NCI-H2081 (cell line): ENCODE results near the gene ALG14.
"Not testable (repeated sequence)": the region's sequence is repeated elsewhere in the genome, so short reads cannot be mapped to it uniquely, and the experiment has no call there.

Source experiments
- DNase-seq, 2 experiments: peaks; one replicate each; lab custom pipeline; 2025; lab: John Stamatoyannopoulos, UW

Gene ALG14

GRCh38 chr1:95072532-95073419 lies at the start of gene ALG14:
ALG14 (minus strand) TSS chr1:95072951; CDS start chr1:95072898, 53 bp downstream.
- DNase-seq: peak; percentile 85 to 92

GRCh38 chr1:95122151-95122697 lies 49.5 kb upstream of the ALG14 start:
- no peak for DNase-seq

DNA sequence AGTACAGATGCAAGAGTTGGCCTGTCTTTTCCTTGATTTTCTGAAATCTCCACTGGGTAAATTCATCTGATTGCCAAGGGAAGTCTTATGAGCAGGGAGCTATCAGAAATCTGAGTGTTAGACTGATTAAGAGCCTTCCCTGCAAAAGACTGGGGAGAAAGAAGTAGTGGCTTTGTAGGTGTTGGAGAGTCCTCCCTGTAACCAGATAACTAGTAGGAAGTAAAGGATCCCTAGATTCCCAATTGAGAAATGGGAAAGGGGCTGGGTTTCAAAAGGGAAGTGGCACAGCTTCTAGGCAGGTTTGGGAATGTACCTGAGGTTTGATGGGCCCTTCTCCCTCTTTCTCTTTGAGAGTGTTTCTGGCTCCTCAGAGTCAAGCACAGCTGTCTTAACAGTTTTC lies 46.5 kb upstream of the ALG14 start:
- no peak for DNase-seq

DNA sequence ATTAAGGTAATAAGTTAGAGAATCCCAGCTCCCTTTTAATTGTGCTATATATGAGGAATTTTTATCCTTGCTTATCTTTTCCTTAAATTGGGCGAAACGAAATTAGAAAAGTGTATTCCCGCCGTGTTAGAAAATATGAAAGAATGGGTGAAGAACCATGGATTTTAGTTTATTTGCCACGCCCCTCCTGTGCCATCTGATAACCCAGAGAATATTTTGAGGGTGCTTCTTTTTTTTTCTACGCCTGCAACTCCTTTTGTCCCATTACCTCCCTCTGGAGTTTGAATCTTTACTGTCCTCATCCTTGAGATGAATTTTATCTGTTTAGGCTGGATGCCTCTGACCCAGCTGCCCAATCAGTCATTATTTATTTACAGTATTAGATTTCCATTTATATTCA lies 46.0 kb upstream of the ALG14 start:
- no peak for DNase-seq

GRCh38 chr1:95118067-95118499 lies 45.3 kb upstream of the ALG14 start:
- no peak for DNase-seq

DNA sequence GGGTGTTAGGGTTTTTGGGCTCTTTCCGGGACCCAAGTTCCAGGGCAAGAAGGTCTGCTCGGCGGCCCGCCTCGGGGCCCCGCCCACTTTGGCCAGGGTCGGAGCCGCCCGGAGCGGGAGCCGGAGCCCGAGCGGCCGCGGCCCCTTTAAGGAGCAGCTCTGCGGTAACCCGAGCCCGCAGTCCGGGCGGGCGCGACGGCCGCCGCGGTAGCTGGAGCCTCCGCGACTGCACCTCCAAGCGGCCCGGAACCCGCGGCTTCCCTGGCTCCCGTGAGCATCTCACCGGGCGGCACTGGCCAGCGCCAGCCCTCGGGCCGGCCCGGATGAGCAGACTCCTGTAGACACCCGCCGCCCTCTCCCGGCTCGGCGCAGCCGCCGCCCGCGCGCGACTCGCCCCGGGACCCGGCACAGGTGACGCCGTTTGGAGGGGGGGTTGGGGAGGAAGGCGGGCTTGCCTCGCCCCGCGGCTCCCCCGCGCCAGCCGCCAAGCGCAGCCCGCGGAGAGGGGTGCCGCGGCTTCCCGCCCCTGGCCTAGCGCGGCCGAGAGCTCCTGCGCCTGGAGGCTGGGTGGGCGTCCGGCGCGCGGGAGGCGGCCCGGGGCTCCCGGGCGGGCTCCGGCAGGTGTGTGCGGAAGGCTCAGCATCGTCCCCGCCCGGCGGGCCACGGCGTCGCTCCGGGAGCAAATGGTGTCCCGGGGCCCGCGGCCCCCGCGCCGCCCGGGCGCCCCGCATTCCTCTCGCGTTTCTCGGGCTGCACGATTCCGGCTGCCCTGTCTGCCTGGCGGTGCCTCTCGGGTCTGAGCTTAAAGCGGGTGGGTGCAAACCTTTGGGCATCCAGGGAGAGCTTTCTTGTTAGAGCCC lies 44.7 kb upstream of the ALG14 start, which contains the start of gene TLCD4:
TSS of gene TLCD4 (plus strand) at position 149 of the 860 bp plus-strand sequence. CDS start 26,547 bp downstream, outside the sequence.
- peak; percentile 32 to 44 for DNase-seq

DNA sequence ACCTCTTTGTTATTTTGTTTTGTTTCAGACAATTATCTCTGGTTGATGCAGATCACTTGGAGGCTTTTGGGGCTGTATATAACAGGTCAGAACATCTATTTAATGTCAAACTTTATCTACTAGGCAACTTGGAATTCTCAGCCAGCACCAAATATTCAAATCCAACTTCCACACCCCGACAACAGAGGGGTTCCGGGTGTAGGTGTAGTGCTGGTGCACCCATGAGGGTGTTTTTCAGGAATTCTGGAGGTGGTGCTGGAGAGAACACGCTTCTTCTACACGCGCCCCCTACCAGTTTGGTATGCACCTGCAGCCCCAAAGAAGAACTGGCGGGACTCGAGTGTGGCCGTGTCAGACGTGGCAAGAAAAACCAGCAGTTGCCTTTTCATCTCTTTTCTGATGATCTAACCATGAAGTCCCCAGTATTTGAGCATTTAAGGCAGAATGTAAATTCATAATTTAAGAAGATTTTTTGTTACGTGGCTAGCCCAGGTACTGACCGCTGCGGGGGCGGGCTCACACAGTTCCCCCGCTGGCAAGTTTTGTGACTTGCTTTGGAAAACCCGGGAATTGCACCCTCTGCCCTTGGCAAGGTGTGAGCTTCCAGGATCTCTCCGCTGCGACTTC lies 43.9 kb upstream of the ALG14 start:
- peak; percentile 66 for DNase-seq

DNA sequence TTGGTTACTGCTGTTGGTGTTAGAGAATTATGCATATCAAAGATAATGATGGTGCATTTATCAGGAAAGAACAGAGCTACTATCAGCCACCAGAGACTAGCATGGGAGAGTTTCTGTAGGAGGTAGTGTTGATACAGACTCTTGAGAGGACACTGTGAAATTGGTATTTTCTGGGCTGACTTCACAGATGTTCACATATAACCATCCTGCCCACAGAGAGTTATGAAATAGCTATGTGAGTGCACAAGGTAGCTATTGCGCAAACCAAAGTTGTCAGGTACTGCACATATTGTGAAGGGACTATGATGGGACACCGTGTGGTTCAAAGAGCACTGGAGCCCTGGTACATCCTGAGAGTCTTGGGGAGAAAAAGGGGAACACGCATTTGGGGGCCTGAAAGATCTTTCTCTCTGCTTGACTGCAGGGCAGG lies 43.0 kb upstream of the ALG14 start:
- DNase-seq: no peak

DNA sequence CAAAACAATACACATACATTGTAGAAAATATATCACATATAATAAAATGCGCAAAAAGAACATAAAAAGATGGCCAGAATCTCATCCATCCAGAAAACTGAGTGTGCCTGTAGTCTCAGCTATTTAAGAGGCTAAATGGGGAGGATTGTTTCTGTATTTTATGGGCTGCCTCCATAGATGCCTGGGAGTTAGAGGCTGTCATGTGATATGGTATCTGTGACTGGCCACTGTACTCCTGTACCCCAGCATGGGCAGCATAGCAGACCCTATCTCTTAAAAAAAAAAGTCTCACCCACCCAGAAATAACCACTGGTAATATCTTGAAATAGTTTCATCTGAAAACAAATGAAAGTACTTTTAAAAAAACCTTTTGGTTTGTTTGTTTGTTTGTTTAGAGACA lies 40.9 kb upstream of the ALG14 start:
- DNase-seq: no peak

DNA sequence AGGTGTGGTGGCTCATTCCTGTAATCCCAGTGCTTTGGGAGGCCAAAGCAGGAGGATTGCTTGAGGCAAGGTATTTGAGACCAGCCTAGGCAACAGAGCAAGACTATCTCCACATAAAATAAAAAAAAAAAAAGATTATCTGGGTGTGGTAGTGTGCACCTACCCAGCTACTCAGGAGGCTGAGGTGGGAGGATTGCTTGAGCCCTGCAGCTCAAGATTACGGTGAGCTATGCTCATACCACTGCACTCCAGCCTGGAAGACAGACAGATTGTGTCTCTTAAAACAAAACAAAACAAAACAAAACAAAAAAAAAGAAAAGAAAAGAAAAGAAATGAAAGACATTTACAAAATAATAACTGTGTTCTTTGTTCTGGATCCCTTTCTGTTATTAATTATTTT lies 38.3 kb upstream of the ALG14 start:
- DNase-seq: no peak

DNA sequence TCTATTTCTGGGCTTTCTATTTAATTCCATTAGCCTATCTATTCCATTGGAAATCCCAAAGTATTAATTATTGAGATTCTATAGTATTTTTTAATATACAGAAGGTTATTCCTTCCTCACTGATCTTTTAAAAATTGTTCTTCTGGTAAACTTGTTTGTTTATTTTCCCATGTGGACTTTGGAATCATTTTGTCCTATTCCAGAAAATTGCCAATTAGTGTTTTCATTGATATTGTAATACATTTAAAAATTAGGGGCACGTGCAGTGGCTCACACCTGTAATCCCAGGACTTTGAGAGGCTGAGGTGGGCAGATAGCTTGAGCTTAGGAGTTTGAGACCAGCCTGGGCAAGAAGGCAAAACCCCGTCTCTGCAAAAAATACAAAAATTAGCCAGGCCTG lies 36.0 kb upstream of the ALG14 start:
- DNase-seq: no peak

GRCh38 chr1:95098196-95098595 lies 25.4 kb upstream of the ALG14 start:
- DNase-seq: no peak

DNA sequence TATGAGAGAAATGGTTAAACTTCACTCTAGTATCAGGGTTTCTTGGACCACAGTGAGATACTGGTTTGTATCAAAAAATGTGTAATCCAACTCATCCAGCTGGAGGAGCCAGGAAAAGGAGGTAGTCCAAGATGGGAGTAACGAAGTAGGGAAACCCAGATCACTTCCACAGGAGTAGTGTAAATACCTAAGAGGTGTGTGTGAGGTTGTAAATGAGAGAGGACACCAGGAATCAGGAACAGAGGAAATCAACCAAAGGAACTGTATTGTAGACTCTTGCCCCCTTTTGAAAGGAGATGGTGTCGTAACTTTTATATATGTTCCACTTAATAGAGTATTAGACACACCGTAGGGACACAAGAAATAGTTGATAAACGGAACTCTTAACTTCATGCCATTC lies 24.7 kb upstream of the ALG14 start:
- no peak for DNase-seq

- no peak for DNase-seq
Observed at GRCh38 chr1:95096218-95096841, 23.6 kb upstream of the ALG14 start.

- no peak for DNase-seq
Observed at GRCh38 chr1:95095833-95096217, 23.1 kb upstream of the ALG14 start.

GRCh38 chr1:95094923-95095322 lies 22.2 kb upstream of the ALG14 start:
- no peak for DNase-seq

- DNase-seq: no peak
Observed at GRCh38 chr1:95093296-95093695, 20.5 kb upstream of the ALG14 start.

DNA sequence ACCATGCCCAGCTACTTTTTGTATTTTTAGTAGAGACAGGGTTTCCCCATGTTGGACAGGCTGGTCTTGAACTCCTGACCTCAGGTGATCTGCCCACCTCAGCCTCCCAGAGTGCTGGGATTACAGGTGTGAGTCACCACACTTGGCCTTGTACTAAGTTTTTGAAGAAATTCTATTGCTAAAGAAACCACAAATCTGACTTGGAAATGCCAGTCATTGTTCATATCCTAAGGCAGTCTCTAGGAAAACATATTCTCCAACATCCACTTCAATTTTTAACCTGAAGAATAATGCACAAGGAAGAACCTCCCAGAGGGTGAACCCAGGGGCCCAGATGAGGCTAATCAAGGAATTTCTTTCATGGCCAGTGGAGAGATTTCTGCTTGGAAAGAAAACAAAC lies 20.1 kb upstream of the ALG14 start:
- not testable (repeated sequence) for DNase-seq

- DNase-seq: not testable (repeated sequence)
Observed at GRCh38 chr1:95091290-95091689, 18.5 kb upstream of the ALG14 start.

GRCh38 chr1:95089650-95090287 lies 17.0 kb upstream of the ALG14 start:
- no peak for DNase-seq

DNA sequence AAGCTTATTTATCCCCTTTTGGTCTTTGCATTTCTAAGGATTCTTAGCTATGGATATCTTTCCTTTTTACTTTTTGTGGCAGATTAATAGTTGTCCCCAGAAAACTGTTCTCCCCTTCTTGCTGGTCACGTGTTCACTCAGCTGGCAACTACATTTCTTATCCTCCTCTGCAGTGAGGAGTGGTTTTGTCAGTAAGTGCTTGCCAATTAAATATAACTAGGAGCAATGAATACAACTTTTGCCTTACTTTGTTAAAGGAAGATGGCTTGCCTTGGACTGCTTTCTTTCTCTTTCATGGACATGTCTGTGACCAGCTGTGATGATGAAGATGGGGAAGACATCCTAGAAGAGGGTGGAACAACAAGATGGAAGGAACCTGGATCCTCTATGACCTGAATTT lies 15.6 kb upstream of the ALG14 start:
- no peak for DNase-seq
